ENCODE results near the gene KYAT1. TPM values are rescaled to one million over a fixed set of nuclear protein-coding genes. Genes with fewer than 3 reads are reported as not detected.
"Not testable (repeated sequence)": the region's sequence is repeated elsewhere in the genome, so short reads cannot be mapped to it uniquely, and the experiment has no call there.

Gene KYAT1
- total RNA-seq, 3 donors from 2014 or later: 1.9 to 6.4 (median 2.9) TPM

GRCh38 chr9:128860937-128861336, 20.8 kb downstream of the KYAT1 start:
- intact Hi-C loops (cut with DNase I, micrococcal nuclease): loop anchor here (5.0 kb wide), 1 partner anchor 66 kb away; no protein-coding TSS in a partner anchor
- no peak for TF ChIP-seq CTCF (IDR thresholded peaks at IDR 0.05)
- H3K4me3 ChIP-seq: no peak overlapping the region
- peaks cover 6% of the 10 kb centered on the region for H3K4me1 ChIP-seq (ENCODE audit: low read depth)
- no peak for DNase-seq
- no peak for ATAC-seq
- H3K36me3 ChIP-seq (ENCODE audit: low read depth): no peaks in the 10 kb centered on the region
- H3K9me3 ChIP-seq: no peaks in the 10 kb centered on the region

GRCh38 chr9:128858476-128858875, 23.3 kb downstream of the KYAT1 start:
- not testable (repeated sequence) for H3K4me1 ChIP-seq (ENCODE audit: low read depth)

GRCh38 chr9:128854454-128854853, 27.3 kb downstream of the KYAT1 start:
- ATAC-seq; H3K36me3 ChIP-seq (ENCODE audit: low read depth); H3K4me3 ChIP-seq; intact Hi-C loops (cut with DNase I, micrococcal nuclease); H3K9me3 ChIP-seq; H3K4me1 ChIP-seq (ENCODE audit: low read depth): not testable (repeated sequence)
- peak in 1 of 3 donors; percentile 5 for DNase-seq

More at GRCh38 chr9:128858476-128858875, 23.3 kb downstream of the KYAT1 start:
- H3K36me3 ChIP-seq (ENCODE audit: low read depth); H3K9me3 ChIP-seq; intact Hi-C loops (cut with DNase I, micrococcal nuclease); H3K4me3 ChIP-seq; ATAC-seq: not testable (repeated sequence)
- DNase-seq: peak in 1 of 3 donors; percentile 3

GRCh38 chr9:128852646-128853045, 29.1 kb downstream of the KYAT1 start:
- ATAC-seq; DNase-seq; H3K4me1 ChIP-seq (ENCODE audit: low read depth); H3K36me3 ChIP-seq (ENCODE audit: low read depth); H3K9me3 ChIP-seq; H3K4me3 ChIP-seq; intact Hi-C loops (cut with DNase I, micrococcal nuclease): not testable (repeated sequence)

- ATAC-seq: peak; percentile 40
- H3K4me3 ChIP-seq; H3K9me3 ChIP-seq; intact Hi-C loops (cut with DNase I, micrococcal nuclease); H3K36me3 ChIP-seq (ENCODE audit: low read depth); H3K4me1 ChIP-seq (ENCODE audit: low read depth): not testable (repeated sequence)
- DNase-seq: peak in 2 of 3 donors; percentile 18 to 66
- peak; percentile 23 for TF ChIP-seq CTCF (IDR thresholded peaks at IDR 0.05)
Observed at GRCh38 chr9:128851779-128852600, 29.8 kb downstream of the KYAT1 start.

GRCh38 chr9:128851024-128851423, 30.7 kb downstream of the KYAT1 start:
- H3K36me3 ChIP-seq (ENCODE audit: low read depth); H3K9me3 ChIP-seq; ATAC-seq; H3K4me1 ChIP-seq (ENCODE audit: low read depth); H3K4me3 ChIP-seq; DNase-seq; intact Hi-C loops (cut with DNase I, micrococcal nuclease): not testable (repeated sequence)

GRCh38 chr9:128847803-128848202, 33.9 kb downstream of the KYAT1 start:
- no peak for ATAC-seq
- DNase-seq: no peak
- no peaks in the 10 kb centered on the region for H3K4me1 ChIP-seq (ENCODE audit: low read depth)
- intact Hi-C loops (cut with DNase I, micrococcal nuclease): no loop called here
- H3K9me3 ChIP-seq: peaks cover 8% of the 10 kb centered on the region
- H3K36me3 ChIP-seq (ENCODE audit: low read depth): no peaks in the 10 kb centered on the region
- TF ChIP-seq CTCF (IDR thresholded peaks at IDR 0.05): no peak
- no peak overlapping the region for H3K4me3 ChIP-seq

Data from mucosa of descending colon (tissue), 3 donors.